Cortex of kidney (tissue), 1 donor: ENCODE results near the gene PITX2.

Experiments
- DNase-seq: peaks from one replicate; lab custom pipeline; 2025; lab: John Stamatoyannopoulos, UW

Gene PITX2

DNA sequence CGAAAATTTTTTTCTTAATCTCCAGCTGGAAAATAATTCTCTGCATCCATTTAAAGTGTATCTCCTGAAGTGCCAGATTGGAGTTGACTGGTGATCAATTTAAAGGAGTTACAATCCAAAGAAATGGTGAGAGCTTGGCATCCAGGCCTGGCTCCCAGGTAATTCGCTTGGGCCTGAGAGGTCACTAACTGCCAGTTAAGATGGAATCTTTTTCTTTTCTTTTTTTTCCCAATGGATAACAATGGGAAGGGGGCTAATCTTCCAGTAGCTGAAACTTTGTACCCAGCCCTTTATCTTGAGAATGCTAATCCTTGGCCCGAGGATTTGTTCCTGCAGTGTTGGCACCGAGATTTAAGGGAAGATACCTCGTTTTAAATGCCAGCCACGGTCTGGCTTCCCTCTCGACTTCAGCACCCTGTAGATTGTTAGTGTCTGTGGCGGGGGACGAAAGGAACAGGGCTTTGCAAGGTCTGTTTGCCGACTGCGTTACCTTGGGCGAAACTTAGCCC, 13.3 kb upstream of the PITX2 start:
- no peak for DNase-seq

DNA sequence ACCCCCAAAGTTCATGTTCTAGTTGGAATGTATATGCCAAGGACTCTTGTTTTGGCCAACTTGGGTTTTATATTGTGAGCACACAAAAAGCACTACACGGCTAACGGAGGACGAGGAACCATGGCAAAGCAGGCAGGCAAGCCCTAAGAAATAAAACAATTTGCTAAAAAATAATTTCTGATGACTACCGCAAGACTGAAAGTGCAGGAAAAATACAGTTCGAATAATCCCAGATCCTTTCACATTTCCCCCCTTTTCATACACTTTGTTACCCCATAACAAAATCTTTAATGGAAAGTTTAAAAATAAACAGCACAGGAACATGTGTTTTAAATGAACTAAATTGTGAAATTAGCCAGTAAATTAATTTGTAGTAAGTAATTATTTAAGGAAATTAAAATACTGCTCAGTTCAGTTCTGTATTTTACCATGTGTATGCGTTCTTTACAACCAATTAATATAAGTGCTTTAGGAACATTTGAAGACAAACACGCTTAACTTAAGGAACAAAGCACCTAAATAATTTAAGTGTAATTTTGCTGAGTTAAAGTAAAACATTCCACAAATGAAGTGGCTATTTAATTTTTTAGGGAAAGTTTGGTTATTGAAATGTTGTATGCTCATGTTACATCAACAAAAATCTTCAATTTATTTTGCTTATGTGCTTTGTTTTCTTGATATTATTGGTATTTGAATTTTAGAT, 12.4 kb upstream of the PITX2 start:
- DNase-seq = no peak

DNA sequence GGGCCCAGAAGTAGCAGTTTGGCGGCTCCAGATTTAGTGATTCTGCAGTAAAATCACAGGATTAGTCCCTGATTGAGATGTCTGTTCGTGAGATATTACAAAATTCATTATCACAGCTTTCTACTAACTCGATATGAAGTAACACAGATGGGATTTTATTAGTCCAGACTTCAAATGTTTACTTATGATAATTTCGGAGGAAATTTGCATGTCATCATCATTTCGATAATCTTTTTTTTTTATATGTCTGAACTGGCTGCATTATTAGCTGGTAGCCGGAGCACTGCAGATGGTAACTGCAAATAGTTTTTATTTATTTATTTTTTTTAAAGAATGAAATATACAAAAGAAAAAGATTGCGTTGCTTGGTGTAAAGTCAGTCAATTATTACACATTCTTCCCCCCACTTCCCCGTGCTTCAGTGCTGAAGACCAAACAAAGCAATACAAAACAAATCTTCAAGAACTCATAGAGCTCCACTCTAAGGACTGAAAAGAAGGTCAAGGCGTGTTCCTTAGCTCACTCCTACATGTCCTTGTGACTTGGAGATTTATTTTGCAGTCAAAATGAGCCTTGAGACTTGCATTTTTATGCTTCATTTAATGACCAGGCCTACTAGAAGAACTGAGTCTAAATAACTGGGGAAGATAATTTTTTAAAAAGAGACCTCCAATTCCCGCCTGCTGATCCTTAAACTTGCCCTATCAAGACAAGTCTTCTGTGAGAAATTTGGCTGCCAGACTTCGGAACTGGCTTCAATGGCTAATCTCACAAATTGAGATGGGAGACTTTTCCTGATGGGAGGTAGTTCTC, 11.7 kb upstream of the PITX2 start:
- DNase-seq = no peak

DNA sequence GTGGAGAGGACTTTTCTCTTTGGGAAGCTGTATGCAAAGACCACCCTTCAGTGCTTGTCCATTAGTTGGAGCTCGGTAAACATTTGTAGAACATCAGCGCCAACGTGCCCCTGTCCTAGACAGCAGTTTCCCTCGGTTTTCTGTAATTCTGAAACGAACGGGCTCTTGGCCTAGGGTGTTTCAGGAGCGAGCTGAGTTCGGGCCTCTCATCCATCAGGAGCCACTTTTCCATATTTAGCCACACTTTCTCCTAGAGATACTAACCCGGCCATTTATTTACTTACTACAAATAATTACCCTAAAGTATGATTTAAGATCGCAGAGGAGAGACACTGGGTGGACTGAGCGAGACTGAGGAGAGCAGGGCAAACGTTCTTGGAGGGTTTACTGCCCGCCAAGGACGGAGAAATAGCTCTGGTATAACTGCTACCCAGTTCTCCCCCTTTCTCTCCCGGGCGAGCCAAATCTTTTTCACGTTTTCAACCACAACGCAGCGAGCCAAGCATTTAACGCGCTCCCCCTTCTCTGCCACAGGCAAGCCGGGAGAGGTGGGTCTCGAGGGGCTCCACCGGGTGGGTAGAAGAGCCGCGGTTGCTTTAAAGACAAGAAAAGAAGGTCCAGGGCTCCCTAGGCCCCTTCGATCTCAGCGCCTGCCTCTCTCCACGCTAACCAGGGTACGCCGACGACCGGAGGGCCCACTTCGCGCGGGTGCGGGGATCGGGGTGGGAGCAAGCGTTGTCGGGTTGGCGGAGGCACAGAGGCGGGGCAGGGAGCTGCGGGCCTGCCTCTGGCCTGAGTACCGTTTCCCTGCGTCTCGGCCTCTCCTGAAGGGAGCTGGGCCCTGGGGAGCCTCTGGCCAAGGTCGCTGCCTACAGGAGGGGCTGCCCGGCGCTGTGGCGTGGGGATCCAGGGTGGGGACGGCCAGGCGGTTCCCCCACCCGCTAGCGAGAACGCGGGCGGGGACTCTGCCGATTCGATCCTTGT, 10.8 kb upstream of the PITX2 start:
- no peak for DNase-seq

DNA sequence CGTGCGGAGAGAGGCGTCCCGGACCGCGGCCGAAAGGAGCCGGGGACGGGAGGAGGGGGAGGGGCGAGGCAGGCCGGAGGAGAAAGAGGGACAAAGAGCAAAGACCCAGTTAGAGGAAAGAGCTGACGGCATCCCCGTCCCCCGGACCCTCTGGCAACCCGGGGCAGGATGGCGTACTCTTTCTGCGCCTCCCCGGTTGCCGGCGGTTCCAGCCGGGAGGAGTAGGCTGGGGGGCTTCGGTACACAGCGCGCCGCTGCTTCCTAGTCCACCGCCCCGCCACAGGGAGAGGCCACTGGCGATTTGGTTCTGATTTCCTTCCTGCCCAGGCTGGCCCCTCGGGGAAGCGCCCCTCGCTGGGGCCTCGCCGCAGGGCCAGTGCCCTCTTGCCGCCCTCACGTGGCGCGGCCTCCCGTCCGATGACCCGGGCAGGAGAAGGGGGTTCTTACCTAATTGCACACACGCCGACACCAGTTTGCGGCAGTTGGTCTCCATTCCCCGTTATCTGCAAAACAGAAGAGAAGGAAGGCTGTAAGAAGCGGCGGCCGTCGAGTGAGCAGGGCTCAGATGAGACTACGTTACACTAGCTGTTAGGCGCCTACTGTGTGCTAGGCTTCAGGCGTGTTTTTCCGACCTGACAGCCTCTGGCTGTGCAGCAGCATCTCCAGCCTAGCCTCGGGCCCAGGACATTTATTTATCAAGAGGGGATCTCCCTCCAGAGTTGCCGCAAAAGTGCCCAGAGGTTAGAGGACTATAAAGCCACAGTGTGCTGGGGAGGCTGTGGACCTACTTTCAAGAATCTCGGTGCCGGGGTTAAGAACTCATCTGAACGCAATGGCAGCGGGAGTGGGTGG, 9.9 kb upstream of the PITX2 start:
- DNase-seq = no peak

DNA sequence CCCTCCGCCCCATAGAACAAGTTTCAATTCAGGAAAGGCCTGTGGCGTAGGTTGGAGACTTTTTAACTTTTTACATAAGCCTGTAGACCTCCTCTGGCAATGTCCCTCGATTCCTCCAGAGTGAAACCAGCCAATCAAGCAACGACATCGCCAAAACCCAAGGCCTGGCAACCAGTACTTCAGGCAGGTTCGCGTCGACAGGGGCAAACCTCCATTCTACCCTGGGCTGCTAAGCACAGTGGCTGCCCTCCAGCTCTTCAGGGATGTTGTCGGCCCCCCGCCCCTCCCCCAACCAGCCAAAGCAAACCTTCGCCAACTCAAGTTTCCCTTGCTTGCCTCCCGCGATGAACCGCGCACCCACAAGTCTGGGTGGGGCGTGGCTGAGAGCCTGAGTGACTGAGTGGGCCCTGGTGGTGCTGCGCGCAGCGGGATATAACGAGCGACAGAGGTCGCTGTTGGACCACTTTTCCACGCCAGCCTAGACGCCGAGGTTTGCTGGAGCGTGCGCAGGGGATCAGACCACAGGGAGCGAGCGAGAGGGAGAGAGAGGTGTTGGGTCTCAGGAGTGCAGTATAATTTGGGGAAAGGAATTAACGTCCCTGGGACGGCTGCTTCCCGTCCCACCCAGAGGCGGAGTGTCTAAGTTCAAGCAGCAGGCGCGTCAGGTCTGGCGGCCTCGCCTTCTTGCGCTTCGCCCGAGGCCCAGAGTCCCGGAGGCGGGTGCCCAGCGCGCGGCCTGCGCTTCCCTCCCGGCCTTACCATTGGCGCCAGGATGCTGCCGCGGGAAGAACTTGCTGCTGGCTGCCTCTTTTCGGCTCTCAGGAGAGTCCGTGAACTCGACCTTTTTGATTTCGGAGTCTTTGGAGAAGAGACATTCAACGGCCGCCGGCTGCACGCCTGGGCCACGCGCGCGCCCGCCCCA, 9.0 kb upstream of the PITX2 start:
- DNase-seq = no peak

DNA sequence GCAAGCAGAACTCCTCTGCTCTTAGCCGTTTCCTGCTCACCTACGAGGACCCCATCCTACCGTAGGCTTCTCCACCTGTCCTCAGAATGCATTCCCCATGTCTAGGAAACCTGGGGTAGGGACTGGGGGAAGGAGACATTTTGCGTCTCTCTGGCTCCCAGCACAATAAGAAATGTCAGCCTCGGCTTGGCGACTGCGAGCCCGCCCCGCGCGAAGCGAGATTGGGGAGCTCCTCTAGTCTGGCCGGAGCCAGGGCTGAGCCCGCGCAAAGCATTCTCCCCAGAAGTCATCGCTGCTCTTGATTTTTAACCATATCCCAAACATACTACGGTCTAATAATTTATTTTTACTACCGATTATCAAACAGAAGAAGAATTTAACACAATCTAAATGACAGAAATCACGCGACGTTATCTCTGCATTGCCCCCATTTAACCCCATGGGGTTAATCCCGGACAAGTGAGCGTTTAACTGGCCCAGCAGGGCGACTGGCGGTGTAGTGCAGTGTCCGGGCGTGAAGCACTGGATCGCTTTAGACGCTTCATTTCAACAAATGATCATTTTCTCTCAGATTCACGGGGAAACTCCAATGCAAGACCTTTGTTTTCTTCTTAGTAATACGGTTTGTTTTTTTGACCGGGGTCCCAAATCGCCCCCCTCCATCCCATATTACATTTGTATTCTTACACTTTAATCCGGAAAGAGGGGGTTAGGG, 8.0 kb upstream of the PITX2 start:
- DNase-seq = no peak

DNA sequence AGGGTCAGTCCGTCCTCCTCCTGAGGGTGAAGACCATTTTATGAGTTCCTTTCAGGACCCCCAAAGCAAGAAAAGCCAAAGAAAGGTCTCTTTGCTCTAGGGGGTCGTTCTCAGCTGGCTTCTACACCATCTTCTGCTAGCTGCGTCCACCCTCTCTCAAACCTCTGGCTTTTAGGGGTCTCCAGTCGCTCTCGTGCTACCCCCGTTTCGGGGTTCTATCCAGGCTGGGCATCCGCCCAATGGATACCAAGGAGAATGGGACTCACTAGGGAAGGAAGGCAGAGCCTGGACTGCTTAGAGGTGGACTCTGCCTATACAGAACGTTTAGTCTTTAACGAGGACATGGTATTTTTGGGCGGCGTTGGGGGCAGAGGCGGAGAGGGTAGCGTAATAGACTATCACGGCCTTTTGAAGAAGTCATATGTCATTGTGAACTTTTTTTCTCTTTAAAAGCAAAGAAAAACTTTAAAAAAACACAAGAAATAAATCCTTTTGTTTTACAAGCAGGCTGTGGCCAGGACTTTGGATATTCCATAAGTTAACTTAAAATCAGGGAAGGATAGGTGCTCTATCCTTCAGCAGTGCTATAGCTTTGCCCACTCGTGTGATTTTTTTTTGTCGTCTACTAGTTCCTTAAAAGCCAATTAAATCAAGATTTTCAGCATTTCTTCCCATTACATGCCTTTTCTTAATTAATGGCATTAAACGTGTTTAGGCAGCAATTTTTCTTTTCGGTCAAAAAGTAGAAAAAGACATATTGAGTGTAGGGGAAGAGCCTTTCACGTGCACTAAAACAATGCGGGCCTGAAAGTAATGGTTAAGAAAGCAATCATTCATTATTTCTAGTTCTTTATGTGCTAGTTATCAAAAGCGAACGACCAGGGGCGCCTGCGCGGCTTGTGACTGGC, 7.2 kb upstream of the PITX2 start:
- no peak for DNase-seq

DNA sequence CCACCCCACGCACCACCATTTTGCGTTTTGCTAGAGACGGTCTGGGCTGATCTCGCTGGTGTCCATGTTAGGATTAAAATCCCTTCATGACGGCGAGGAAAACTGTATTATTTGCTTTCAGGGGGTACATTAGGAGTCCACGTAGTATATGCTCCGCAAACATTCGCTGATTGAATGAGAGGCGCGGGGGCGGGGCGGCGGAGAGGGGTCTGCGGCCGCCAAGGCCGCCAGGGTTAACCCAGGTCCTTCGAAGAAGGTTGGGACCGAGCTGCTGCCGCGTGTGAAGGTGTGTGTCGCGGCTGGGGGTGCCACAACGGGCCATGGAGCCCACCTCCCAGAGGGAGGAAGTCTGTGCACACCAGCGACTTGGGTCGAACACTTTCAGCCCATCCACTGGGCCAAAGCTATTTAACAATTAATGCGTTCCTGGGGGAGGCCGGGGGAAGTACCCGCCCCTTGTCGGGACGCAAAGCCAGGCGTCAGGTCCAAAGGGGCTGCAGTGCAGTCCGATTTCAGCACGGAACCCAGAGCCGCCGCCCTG, 6.4 kb upstream of the PITX2 start:
- no peak for DNase-seq

DNA sequence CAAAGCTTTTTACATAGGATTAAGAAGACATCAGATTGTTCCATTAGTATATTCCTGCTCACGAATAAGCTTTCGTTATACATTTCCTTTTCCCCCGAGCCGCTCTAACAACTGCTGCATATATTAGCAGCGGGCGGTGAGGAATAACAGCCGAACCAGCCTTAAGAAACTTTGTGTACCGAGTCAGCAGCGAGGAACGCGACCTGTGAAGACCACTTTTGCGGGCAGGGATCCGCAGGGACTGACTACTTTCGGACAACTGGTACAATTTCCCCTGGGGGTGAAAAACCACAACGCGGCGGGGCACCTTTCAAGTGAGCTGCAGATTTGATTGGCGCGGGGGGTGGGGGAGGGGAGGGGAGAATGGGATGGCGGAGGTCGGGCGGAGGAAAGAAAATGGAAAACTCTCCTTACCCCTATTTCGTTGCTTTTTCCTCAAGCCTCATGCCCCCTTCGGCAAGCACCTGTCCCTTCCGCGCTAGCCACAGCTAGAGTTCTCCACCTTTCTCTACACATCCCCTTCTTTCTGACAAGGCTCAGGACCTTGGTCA, 5.9 kb upstream of the PITX2 start:
- no peak for DNase-seq

DNA sequence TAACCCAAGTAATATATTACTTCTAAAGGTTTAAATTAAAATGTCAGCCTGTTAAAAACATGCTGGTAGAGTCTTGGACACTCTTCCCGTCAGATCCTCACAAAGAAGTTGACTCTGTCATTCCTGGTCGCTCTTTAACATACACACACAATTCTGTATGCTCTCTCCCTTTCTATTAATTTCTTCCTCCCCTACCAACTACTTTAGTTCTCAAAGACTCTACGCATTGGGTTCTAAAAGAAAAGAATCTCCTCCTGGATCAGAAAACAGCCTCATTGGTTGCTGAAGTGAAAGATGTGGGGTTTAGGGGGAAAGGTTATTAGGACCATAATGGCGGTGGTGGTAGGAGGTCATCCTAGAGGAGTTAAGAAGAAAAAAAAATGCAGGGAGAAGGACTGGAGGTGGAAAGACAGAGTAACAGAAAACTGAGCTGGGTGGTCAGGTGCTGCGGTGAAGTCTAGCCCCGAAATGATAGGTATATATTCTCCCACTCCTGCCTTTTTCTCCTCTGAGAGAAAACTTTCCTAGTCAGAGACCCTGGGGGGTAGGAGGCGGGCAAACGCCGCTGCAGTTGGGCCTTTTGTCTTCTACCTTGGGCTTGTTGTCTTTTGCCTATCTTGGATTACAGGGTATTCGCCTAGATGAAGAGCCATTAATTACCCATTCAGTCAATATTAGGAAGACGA, 5.2 kb upstream of the PITX2 start:
- DNase-seq = no peak

DNA sequence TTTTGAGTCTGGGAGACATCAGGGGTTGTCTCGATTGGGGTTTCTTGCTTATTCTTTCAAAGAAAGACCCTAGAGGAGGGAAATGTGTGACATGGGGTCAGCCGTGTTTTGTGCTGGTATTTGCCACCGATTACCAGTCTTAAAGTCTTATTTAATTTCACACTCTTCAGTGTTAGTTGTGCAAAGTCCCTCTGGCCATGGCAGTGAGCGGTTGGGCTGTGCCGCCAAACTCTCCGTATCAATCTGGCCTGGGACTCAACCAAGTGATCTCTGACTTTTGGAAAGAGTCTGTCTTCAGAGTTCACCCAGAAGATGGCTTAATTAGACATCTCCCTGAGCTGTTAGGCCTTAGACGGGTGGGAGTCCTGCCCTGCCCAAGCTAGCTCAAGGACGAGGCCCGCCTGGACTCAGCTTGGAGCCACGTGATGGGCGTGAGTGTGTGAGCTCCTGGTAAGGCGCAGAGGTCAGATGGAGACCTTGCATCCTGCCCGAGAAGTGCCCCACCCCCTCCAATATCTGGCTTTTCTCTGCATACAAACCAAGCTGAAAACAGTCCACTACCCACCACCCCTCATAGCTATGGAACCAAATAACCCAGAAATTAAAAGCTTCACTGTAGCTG, 3.8 kb upstream of the PITX2 start:
- DNase-seq = no peak

DNA sequence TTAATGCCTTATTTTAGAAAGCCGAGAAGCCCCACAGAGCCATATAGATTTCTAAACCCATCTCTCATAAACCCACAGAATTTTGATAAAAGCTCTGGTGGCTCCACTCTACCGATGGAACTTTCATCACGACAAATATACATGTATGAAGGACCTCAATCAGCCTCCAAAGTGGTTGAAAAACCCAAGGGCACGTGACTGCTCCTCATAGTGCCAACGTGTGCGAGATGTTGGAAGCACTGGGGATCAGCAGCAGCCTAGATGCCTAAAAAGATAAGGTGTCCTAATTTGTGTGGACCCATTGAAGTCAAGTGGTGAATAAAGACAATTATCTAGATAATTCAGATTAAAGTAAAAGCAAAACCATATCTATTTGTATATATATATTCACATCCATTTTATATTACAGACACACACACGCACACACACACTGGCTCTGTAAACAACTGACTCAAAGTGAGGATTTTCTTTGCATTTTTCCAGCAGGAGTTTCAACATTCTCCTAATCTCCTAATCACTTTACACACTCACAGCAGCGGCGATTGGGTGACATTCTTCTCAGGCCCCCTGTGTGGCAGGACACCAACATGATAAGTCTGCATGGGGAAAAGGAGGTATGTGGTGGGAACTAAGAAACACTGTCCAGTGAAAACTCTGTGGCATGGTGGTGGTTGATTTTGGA, 2.8 kb upstream of the PITX2 start:
- DNase-seq = no peak

DNA sequence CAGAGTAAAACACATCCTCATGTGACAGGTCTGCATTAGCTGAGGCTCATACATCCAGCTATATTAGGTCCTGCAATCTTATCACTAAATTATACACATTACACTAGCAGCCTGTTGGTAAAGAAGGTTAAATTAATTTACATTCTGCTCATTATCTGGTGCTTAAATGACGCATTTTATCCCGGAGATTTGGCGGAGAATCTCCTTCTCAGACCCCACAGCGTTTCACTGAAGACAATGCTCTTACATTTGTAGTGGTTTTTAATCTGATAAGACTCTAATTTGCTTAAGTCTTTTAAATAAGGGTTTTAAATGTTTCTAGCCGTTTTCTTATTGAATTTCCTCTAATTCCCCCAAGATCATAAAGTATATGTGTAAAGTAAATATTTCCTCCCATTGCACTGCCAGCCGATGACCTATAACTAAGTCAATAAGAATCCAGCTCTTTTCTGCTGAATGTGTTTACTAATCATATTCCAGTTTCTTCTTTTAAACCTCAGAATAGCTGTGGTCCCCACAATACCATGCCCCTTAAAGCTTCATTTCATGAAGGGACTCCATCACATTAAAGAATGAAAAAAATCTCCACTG, 2.1 kb upstream of the PITX2 start:
- DNase-seq = no peak

DNA sequence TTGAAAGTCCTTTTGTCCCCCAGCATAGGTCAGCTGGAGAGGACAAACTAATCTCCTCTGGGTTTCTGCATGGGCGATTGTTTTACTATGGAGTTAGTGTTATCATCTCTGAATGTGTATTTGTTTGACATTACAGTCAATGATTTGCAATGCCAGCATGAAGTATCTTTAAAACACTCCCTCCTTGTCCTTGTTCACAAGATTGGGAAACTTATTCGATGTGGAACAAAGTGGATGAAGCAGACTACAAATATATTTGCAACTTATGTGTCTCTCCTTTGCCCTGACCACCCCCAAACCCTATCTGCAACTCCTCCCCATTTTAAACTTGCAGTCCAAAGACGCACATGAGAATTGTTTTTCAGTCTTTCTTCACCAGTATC, 1.5 kb upstream of the PITX2 start:
- DNase-seq = no peak
